ENCODE measurements around the gene LRCH2.

LRCH2 gene

GRCh38 chrX:115233497-115234455, at the start of gene LRCH2:
Gene LRCH2 (minus strand): TSS chrX:115234096. CDS start chrX:115234041, 55 bp downstream.
- peak; percentile 7 for DNase-seq (ENCODE audit: extremely low spot score)
- POLR2A ChIA-PET: no interaction called here
- CTCF ChIA-PET: no interaction called here
- TF ChIP-seq CTCF (IDR thresholded peaks at IDR 0.05; ENCODE audit: control extremely low read depth, extremely low read depth, low read depth, missing control alignments): no peak

- ChIA-PET POLR2A (no interaction called here), CTCF (interaction anchor here (0.7 kb wide), 1 partner anchor 18 kb away, joined by 3 read pairs; no protein-coding TSS in a partner anchor)
- no peak for TF ChIP-seq CTCF (IDR thresholded peaks at IDR 0.05; ENCODE audit: control extremely low read depth, extremely low read depth, low read depth, missing control alignments)
- DNase-seq (ENCODE audit: extremely low spot score): no peak
Observed at GRCh38 chrX:115269051-115269683, 35.3 kb upstream of the LRCH2 start.

GRCh38 chrX:115268421-115268820, 34.5 kb upstream of the LRCH2 start:
- ChIA-PET POLR2A (no interaction called here), CTCF (no interaction called here)
- no peak for DNase-seq (ENCODE audit: extremely low spot score)
- no peak for TF ChIP-seq CTCF (IDR thresholded peaks at IDR 0.05; ENCODE audit: control extremely low read depth, extremely low read depth, low read depth, missing control alignments)

- POLR2A ChIA-PET: no interaction called here
- CTCF ChIA-PET: interaction anchor here (1.5 kb wide), 1 partner anchor 9 kb away, joined by 4 read pairs; no protein-coding TSS in a partner anchor
- no peak for TF ChIP-seq CTCF (IDR thresholded peaks at IDR 0.05; ENCODE audit: control extremely low read depth, extremely low read depth, low read depth, missing control alignments)
- no peak for DNase-seq (ENCODE audit: extremely low spot score)
Observed at GRCh38 chrX:115266300-115266699, 32.4 kb upstream of the LRCH2 start.

GRCh38 chrX:115264009-115264408, 30.1 kb upstream of the LRCH2 start:
- ChIA-PET POLR2A (no interaction called here), CTCF (no interaction called here)
- DNase-seq (ENCODE audit: extremely low spot score): no peak
- TF ChIP-seq CTCF (IDR thresholded peaks at IDR 0.05; ENCODE audit: control extremely low read depth, extremely low read depth, low read depth, missing control alignments): no peak

- POLR2A ChIA-PET: no interaction called here
- DNase-seq (ENCODE audit: extremely low spot score): no peak
- CTCF ChIA-PET: no interaction called here
- TF ChIP-seq CTCF (IDR thresholded peaks at IDR 0.05; ENCODE audit: control extremely low read depth, extremely low read depth, low read depth, missing control alignments): no peak
Observed at GRCh38 chrX:115261148-115261547, 27.3 kb upstream of the LRCH2 start.

All from GM10248 (cell line).